GM23248 (cell line): ENCODE results near the gene TUFT1.
"Not testable (repeated sequence)": the region's sequence is repeated elsewhere in the genome, so short reads cannot be mapped to it uniquely, and the experiment has no call there.

ENCODE experiments used
- EZH2 ChIP-seq: fragments of 200-600 bp; sonication (generic); IDR thresholded peaks from 2 replicates; pipeline ENCODE4 v1.6.1; 2018; ENCODE audit warnings: antibody characterized with exemption, mild to moderate bottlenecking; ENCODE audit not compliant: insufficient read depth, poor library complexity, severe bottlenecking
- EZH2phosphoT487 ChIP-seq: fragments of 200-600 bp; sonication (generic); IDR thresholded peaks from 2 replicates; pipeline ENCODE4 v1.6.1; 2018; ENCODE audit warnings: antibody characterized with exemption, moderate library complexity, mild to moderate bottlenecking, low read depth; ENCODE audit not compliant: insufficient read depth

DNA sequence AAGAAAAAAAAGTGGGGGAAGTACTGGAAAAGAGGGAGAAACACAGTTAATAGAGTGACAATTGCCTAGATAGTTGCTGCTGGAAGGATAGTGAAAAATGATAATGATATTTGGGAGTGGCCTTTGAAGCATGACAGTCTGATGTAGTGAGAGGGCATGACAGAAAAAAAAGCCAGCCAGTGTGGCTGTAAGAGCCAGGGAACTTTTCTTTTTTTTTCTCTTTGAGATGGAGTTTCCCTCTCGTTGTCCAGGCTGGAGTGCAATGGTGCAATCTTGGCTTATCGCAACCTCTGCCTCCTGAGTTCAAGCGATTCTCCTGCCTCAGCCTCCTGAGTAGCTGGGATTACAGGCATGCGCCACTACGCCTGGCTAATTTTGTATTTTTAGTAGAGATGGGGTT is 62.4 kb downstream of the TUFT1 start:
- not testable (repeated sequence) for TF ChIP-seq EZH2phosphoT487, EZH2
